ENCODE data around the gene SLC4A8.

Gene SLC4A8

GRCh38 chr12:51382173-51382572 lies 42.5 kb upstream of the SLC4A8 start:
- Histone ChIP-seq H3K9ac (ENCODE audit: insufficient read length, low read depth) (no peak overlapping the region), H3K36me3 (ENCODE audit: insufficient read depth, insufficient read length, low read length) (peaks cover 69% of the 10 kb centered on the region), H3K4me1 (ENCODE audit: insufficient read depth, insufficient read length) (peaks cover 4% of the 10 kb centered on the region), H3K9me3 (ENCODE audit: insufficient read depth, low read length) (no peaks in the 10 kb centered on the region), H3K4me3 (ENCODE audit: insufficient read length, low read depth) (no peak overlapping the region), H3K27me3 (ENCODE audit: insufficient read depth, insufficient read length) (no peaks in the 10 kb centered on the region)
- TF ChIP-seq YY1 (IDR thresholded peaks at IDR 0.05; ENCODE audit: insufficient read depth, insufficient read length) (no peak), SUZ12 (IDR thresholded peaks at IDR 0.05; ENCODE audit: extremely low read depth, insufficient read depth, insufficient read length) (no peak), ZNF274 (IDR thresholded peaks at IDR 0.05; ENCODE audit: low read depth, low read length) (no peak)
- no peak for DNase-seq (ENCODE audit: low read depth, low spot score)

GRCh38 chr12:51383269-51383905 lies 41.2 kb upstream of the SLC4A8 start:
- TF ChIP-seq YY1 (IDR thresholded peaks at IDR 0.05; ENCODE audit: insufficient read depth, insufficient read length) (no peak), ZNF274 (IDR thresholded peaks at IDR 0.05; ENCODE audit: low read depth, low read length) (no peak), SUZ12 (IDR thresholded peaks at IDR 0.05; ENCODE audit: extremely low read depth, insufficient read depth, insufficient read length) (no peak)
- Histone ChIP-seq H3K9me3 (ENCODE audit: insufficient read depth, low read length) (no peaks in the 10 kb centered on the region), H3K9ac (ENCODE audit: insufficient read length, low read depth) (no peak overlapping the region), H3K27me3 (ENCODE audit: insufficient read depth, insufficient read length) (no peaks in the 10 kb centered on the region), H3K4me1 (ENCODE audit: insufficient read depth, insufficient read length) (peaks cover 9% of the 10 kb centered on the region), H3K36me3 (ENCODE audit: insufficient read depth, insufficient read length, low read length) (peaks cover 57% of the 10 kb centered on the region), H3K4me3 (ENCODE audit: insufficient read length, low read depth) (no peak overlapping the region)
- no peak for DNase-seq (ENCODE audit: low read depth, low spot score)

- Histone ChIP-seq H3K27me3 (ENCODE audit: insufficient read depth, insufficient read length) (no peaks in the 10 kb centered on the region), H3K4me3 (ENCODE audit: insufficient read length, low read depth) (no peak overlapping the region), H3K36me3 (ENCODE audit: insufficient read depth, insufficient read length, low read length) (peaks cover 31% of the 10 kb centered on the region), H3K9ac (ENCODE audit: insufficient read length, low read depth) (no peak overlapping the region), H3K4me1 (ENCODE audit: insufficient read depth, insufficient read length) (peaks cover 23% of the 10 kb centered on the region), H3K9me3 (ENCODE audit: insufficient read depth, low read length) (no peaks in the 10 kb centered on the region)
- TF ChIP-seq YY1 (IDR thresholded peaks at IDR 0.05; ENCODE audit: insufficient read depth, insufficient read length) (no peak), SUZ12 (IDR thresholded peaks at IDR 0.05; ENCODE audit: extremely low read depth, insufficient read depth, insufficient read length) (no peak), ZNF274 (IDR thresholded peaks at IDR 0.05; ENCODE audit: low read depth, low read length) (no peak)
- DNase-seq (ENCODE audit: low read depth, low spot score), result no peak
Observed at GRCh38 chr12:51386351-51386750, 38.3 kb upstream of the SLC4A8 start.

- peaks cover 23% of the 10 kb centered on the region for H3K4me1 ChIP-seq (ENCODE audit: insufficient read depth, insufficient read length)
- H3K9ac ChIP-seq (ENCODE audit: insufficient read length, low read depth), result peak overlapping the region; percentile 66
- H3K36me3 ChIP-seq (ENCODE audit: insufficient read depth, insufficient read length, low read length), result peaks cover 14% of the 10 kb centered on the region
- H3K4me3 ChIP-seq (ENCODE audit: insufficient read length, low read depth), result no peak overlapping the region
- H3K27me3 ChIP-seq (ENCODE audit: insufficient read depth, insufficient read length), result no peaks in the 10 kb centered on the region
- TF ChIP-seq YY1 (IDR thresholded peaks at IDR 0.05; ENCODE audit: insufficient read depth, insufficient read length) (no peak), SUZ12 (IDR thresholded peaks at IDR 0.05; ENCODE audit: extremely low read depth, insufficient read depth, insufficient read length) (no peak), ZNF274 (IDR thresholded peaks at IDR 0.05; ENCODE audit: low read depth, low read length) (no peak)
- no peaks in the 10 kb centered on the region for H3K9me3 ChIP-seq (ENCODE audit: insufficient read depth, low read length)
- peak; percentile 57 for DNase-seq (ENCODE audit: low read depth, low spot score)
Observed at GRCh38 chr12:51388069-51388799, 36.4 kb upstream of the SLC4A8 start.

GRCh38 chr12:51388846-51389245 lies 35.8 kb upstream of the SLC4A8 start:
- Histone ChIP-seq H3K27me3 (ENCODE audit: insufficient read depth, insufficient read length) (no peaks in the 10 kb centered on the region), H3K4me3 (ENCODE audit: insufficient read length, low read depth) (no peak overlapping the region), H3K36me3 (ENCODE audit: insufficient read depth, insufficient read length, low read length) (peaks cover 15% of the 10 kb centered on the region), H3K9ac (ENCODE audit: insufficient read length, low read depth) (peak overlapping the region; percentile 33), H3K4me1 (ENCODE audit: insufficient read depth, insufficient read length) (peaks cover 23% of the 10 kb centered on the region), H3K9me3 (ENCODE audit: insufficient read depth, low read length) (no peaks in the 10 kb centered on the region)
- TF ChIP-seq ZNF274 (IDR thresholded peaks at IDR 0.05; ENCODE audit: low read depth, low read length) (no peak), YY1 (IDR thresholded peaks at IDR 0.05; ENCODE audit: insufficient read depth, insufficient read length) (no peak), SUZ12 (IDR thresholded peaks at IDR 0.05; ENCODE audit: extremely low read depth, insufficient read depth, insufficient read length) (no peak)
- no peak for DNase-seq (ENCODE audit: low read depth, low spot score)

- DNase-seq (ENCODE audit: low read depth, low spot score), result no peak
- TF ChIP-seq SUZ12 (IDR thresholded peaks at IDR 0.05; ENCODE audit: extremely low read depth, insufficient read depth, insufficient read length) (no peak), YY1 (IDR thresholded peaks at IDR 0.05; ENCODE audit: insufficient read depth, insufficient read length) (no peak), ZNF274 (IDR thresholded peaks at IDR 0.05; ENCODE audit: low read depth, low read length) (no peak)
- H3K36me3 ChIP-seq (ENCODE audit: insufficient read depth, insufficient read length, low read length), result peaks cover 20% of the 10 kb centered on the region
- H3K27me3 ChIP-seq (ENCODE audit: insufficient read depth, insufficient read length), result no peaks in the 10 kb centered on the region
- H3K9ac ChIP-seq (ENCODE audit: insufficient read length, low read depth), result peak overlapping the region; percentile 51
- H3K9me3 ChIP-seq (ENCODE audit: insufficient read depth, low read length), result no peaks in the 10 kb centered on the region
- H3K4me3 ChIP-seq (ENCODE audit: insufficient read length, low read depth), result no peak overlapping the region
- H3K4me1 ChIP-seq (ENCODE audit: insufficient read depth, insufficient read length), result peaks cover 26% of the 10 kb centered on the region
Observed at GRCh38 chr12:51389302-51389999, 35.2 kb upstream of the SLC4A8 start.

GRCh38 chr12:51390457-51390856 lies 34.2 kb upstream of the SLC4A8 start:
- peaks cover 26% of the 10 kb centered on the region for H3K4me1 ChIP-seq (ENCODE audit: insufficient read depth, insufficient read length)

More at GRCh38 chr12:51390457-51390856, 34.2 kb upstream of the SLC4A8 start:
- Histone ChIP-seq H3K4me3 (ENCODE audit: insufficient read length, low read depth) (peak overlapping the region; percentile 68), H3K27me3 (ENCODE audit: insufficient read depth, insufficient read length) (no peaks in the 10 kb centered on the region), H3K9ac (ENCODE audit: insufficient read length, low read depth) (peak overlapping the region; percentile 92), H3K9me3 (ENCODE audit: insufficient read depth, low read length) (no peaks in the 10 kb centered on the region), H3K36me3 (ENCODE audit: insufficient read depth, insufficient read length, low read length) (peaks cover 16% of the 10 kb centered on the region)
- TF ChIP-seq SUZ12 (IDR thresholded peaks at IDR 0.05; ENCODE audit: extremely low read depth, insufficient read depth, insufficient read length), result no peak
- TF ChIP-seq YY1 (IDR thresholded peaks at IDR 0.05; ENCODE audit: insufficient read depth, insufficient read length), result no peak
- TF ChIP-seq ZNF274 (IDR thresholded peaks at IDR 0.05; ENCODE audit: low read depth, low read length), result no peak
- no peak for DNase-seq (ENCODE audit: low read depth, low spot score)
